ENCODE measurements around the gene PSMC5.
"Not testable (repeated sequence)": the region's sequence is repeated elsewhere in the genome, so short reads cannot be mapped to it uniquely, and the experiment has no call there.

The PSMC5 gene

GRCh38 chr17:63827002-63827800 is at the start of gene PSMC5, which contains the start of gene FTSJ3:
Gene PSMC5, plus strand, starts transcription at chr17:63827431. Its CDS starts 60 bp downstream, at chr17:63827491.
Gene FTSJ3, minus strand, starts transcription at chr17:63827663. Its CDS starts 761 bp downstream, at chr17:63826902.
- DNase-seq (ENCODE audit: low read depth), result peak; percentile 87

GRCh38 chr17:63780507-63780906 is 46.7 kb upstream of the PSMC5 start:
- DNase-seq (ENCODE audit: low read depth), result no peak

DNA sequence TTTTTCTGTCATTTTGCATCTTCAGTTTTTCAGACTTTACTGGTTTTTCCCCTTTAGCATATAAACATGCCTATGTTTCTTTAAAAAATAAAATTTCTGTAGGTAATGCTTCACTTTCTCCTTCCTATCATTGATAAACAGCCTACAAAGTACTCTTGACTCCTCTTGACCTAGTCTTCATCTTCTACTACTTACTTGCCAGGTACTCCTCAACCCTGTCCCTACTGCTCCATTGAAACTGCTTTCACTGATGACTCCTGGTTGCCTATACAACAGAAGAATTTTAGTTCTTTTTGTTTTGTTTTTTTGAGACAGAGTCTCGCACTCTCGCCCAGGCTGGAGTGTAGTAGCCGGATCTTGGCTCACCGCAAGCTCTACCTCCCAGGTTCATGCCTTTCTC is 46.3 kb upstream of the PSMC5 start:
- DNase-seq (ENCODE audit: low read depth), result no peak

DNA sequence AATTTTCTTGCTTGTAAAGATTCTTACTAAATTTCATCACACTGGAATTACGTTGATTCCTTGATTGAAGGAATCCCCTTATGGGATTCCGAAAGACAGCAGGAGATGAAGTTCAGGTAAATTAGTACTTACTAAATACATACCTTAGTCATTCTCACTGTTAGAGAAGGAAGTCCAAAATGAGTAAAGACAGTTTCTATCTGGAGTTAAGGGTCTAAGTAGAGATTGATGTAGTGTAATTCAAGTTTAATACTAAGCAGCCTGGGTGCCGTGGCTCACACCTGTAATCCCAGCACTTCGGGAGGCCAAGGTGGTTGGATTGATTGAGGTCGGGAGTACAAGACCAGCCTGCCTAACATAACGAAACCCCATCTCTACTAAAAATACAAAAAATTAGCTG is 43.7 kb upstream of the PSMC5 start:
- no peak for DNase-seq (ENCODE audit: low read depth)

DNA sequence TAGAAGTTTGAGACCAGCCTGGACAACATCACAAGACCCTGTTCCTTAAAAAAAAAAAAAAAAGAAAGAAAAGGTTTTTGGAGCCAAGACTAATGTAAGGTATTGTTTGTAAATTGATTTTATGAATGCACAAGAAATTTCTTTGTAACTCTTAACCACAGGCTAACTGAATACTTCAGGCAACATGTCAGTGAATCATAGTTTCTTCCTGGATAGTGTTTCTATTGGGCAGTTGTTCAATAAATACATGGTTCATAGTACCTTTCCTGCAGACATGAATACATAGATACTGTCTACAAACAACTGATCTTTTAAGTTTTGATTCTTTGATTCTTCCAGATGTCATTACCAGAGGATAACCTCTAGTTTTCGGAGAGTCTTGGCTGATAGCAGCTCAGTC is 41.7 kb upstream of the PSMC5 start:
- no peak for DNase-seq (ENCODE audit: low read depth)

DNA sequence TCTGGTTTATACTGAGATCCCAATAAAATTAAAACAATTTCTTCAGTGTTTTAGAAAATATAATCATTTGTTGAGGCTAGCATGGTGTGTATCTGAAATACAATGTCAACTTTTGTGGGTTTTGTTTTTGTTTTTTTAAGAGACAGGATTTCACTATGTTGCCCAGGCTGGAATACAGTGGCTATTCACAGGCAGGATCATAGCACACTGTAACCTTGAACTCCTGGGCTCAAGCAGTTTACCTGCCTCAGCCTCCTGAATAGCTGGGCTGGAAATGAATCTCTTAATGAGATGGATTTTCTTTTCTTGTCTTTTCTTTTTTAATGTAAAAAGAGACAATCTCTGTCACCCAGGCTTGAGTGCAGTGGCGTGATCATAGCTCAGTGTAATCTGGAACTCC is 41.1 kb upstream of the PSMC5 start:
- DNase-seq (ENCODE audit: low read depth), result no peak

DNA sequence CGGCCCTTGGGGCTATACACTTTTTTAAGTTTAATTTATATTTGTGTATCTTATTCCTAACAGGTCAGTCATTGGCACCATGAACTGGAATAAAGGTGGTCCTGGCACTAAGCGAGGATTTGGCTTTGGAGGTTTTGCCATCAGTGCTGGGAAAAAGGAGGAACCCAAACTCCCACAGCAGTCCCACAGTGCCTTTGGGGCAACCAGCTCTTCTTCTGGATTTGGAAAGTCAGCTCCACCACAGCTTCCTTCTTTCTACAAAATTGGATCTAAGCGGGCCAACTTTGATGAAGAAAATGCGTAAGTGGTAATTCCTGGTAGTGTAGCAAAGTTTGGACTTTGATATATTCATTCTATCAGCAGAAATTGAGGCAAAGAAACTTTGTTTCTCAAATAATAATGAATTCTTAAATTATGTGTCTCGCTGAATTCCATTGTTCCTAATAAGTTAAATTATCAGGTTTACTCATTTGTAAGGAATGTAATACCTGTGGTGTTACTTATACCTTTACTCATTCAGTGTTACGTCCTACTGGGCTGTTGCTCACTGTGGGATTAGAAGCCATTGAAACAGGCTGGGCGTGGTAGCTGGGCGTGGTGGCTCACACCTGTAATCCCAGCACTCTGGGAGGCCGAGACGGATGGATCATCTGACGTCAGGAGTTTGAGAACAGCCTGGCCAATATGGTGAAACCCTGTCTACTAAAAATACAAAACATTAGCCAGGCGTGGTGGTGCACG is 40.1 kb upstream of the PSMC5 start:
- DNase-seq (ENCODE audit: low read depth), result no peak

DNA sequence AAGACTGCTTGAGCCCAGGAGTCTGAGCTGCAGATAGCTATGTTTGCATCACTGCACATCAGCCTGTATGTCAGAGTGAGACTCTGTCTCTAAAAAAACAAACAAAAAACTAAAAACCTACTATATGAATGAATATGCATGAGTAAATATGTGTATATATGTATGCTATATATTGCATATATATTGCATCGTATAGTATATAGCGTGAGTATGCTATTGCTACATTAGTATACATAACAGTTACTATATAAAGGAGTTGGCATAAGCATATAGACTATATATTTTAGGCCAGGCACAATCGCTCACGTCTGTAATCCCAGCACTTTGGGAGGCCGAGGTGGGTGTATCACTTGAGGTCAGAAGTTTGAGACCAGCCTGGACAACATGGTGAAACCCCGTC is 37.2 kb upstream of the PSMC5 start:
- DNase-seq (ENCODE audit: low read depth), result no peak

DNA sequence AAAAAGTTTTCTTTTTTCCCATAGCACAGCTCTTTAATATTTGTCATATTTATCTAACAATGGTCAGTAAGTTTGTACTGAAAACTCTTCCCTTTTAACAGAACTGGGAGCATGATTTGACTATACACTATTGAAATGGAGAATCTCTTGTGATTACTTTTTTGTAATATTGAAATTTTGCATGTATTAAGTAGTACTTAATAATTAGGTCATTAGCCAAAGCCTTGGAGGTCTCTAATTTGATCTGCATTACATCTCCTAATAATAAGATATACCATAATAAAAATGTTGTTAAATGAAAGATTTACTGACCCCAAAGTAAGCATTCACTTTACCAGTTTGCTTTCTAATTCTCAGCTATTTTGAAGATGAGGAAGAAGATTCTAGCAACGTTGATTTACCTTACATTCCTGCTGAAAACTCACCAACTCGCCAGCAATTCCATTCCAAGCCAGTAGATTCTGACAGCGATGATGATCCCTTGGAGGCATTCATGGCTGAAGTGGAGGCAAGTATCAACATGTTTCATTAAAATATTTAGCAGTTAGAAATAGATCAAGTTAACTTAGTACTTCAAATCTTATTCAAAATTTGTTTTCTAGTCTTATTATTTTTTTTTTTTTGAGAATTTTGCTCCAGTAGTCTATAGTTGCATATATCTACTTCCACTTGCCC is 35.0 kb upstream of the PSMC5 start:
- DNase-seq (ENCODE audit: low read depth), result no peak

DNA sequence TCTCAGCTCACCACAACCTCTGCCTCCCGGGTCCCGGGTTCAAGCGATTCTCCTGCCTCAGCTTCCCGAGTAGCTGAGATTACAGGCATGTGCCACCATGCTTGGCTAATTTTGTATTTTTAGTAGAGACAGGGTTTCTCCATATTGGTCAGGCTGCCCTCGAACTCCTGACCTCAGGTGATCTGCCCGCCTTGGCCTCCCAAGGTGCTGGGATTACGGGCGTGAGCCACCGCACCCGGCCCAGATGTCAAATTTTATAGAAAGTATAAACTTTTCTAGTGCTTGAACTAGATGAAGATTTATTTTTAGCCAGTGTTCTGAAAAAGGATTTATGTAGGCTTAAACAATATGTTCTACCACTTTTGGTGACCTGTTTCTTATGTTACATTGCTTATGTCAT is 30.9 kb upstream of the PSMC5 start:
- not testable (repeated sequence) for DNase-seq (ENCODE audit: low read depth)

- no peak for DNase-seq (ENCODE audit: low read depth)
These were observed 28.6 kb upstream of the PSMC5 start for GRCh38 chr17:63798572-63799106.

DNA sequence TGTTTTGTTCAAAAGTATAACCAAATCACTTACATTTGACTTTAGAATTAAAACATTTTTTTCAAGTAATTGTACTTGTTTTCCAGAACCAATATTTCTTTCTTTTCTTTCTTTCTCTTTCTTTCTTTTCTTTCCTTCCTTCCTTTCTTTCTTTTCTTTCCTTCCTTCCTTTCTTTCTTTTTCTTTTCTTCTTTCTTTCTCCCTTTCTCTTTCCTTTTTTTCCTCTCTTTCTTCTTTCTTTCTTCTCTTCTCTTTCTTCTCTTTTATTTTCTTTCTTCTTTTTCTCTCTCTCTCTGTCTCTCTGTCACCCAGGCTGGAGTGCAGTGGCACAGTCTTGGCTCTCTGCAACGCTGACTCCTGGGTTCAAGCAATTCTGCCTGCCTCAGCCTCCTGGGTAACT is 26.4 kb upstream of the PSMC5 start:
- DNase-seq (ENCODE audit: low read depth), result no peak

DNA sequence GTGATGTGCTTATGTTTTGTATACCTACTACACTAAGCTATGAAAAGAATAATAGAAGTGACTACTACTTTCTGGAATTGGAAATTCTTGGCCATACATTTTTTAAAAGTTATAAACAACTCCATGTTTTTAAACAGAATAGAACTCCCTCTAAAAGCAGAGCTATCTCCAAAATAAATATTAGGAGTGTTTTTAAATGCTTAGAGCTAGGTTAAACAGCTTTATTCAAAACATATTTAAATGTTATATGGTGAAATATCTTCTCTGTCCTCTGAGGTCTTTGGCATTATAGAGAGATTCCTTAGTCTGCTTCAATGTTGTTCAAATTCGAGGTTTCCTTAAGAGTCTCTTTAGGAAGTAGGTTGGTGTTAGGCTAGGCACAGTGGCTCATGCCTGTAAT is 22.9 kb upstream of the PSMC5 start:
- no peak for DNase-seq (ENCODE audit: low read depth)

GRCh38 chr17:63805591-63805990 is 21.6 kb upstream of the PSMC5 start:
- no peak for DNase-seq (ENCODE audit: low read depth)

DNA sequence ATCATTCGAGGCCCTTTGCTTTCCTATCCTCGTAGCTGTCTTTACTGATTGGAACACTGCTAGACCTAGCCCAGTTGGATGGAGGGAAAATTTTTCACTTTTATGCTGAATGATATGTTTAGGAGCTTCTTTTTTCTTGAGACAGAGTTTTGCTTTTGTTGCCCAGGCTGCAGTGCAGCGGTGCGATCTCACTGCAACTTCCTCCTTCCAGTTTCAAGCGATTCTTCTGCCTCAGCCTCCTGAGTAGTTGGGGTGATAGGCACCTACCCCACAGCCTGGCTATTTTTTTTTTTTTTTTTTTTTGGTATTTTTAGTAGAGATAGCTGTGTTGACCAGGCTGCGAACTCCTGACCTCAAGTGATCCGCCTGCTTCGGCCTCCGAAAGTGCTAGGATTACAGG is 17.3 kb upstream of the PSMC5 start:
- no peak for DNase-seq (ENCODE audit: low read depth)

DNA sequence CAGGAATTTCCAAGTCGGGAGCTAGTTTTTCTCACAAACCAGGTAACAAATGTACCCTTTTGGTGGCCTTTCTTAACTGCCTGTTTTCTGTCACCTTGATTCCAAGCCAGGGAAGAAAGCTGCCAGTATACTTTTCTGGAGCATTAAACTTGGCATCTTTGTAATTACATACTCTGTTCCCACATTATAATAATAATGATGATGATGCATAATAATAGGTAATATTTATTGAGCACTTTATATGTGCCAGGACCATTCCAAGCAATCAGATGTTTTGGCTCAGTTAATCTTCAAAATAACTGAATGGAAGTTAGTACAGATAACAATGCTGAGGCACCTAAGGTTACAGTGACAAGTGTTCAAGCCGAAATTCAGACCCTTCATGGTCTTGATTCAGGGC is 11.1 kb upstream of the PSMC5 start:
- DNase-seq (ENCODE audit: low read depth), result no peak

DNA sequence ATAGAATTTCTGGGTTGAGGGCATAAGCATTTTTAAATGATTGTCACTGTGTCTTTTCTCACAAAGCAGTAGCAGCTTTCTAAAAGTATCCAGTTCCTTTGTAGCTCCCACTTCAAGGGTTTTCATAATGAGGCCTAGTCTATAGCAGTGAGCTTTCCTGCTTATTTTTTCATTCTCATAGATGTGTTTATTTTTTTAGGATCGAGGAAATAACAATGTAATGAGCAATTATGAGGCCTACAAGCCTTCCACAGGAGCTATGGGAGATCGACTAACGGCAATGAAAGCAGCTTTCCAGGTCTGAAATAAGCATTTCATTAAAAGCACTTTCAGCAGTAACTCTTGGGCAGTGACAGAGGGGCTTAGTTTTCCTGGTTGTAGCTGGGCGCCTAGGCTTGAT is 10.6 kb upstream of the PSMC5 start:
- DNase-seq (ENCODE audit: low read depth), result no peak

DNA sequence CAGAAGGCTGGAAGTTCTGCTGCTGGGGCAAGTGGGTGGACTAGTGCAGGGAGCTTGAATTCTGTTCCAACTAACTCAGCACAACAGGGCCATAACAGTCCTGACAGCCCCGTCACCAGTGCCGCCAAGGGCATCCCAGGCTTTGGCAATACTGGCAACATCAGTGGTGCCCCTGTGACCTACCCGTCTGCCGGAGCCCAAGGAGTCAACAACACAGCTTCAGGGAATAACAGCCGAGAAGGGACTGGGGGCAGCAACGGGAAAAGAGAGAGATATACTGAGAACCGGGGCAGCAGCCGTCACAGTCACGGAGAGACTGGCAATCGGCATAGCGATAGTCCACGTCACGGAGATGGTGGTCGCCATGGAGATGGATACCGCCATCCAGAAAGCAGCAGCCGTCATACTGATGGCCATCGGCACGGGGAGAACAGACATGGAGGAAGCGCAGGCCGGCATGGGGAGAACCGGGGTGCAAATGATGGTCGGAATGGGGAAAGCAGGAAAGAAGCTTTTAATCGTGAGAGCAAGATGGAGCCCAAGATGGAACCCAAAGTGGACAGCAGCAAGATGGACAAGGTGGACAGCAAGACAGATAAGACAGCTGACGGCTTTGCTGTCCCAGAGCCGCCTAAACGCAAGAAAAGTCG is 9.4 kb upstream of the PSMC5 start:
- DNase-seq (ENCODE audit: low read depth), result no peak

DNA sequence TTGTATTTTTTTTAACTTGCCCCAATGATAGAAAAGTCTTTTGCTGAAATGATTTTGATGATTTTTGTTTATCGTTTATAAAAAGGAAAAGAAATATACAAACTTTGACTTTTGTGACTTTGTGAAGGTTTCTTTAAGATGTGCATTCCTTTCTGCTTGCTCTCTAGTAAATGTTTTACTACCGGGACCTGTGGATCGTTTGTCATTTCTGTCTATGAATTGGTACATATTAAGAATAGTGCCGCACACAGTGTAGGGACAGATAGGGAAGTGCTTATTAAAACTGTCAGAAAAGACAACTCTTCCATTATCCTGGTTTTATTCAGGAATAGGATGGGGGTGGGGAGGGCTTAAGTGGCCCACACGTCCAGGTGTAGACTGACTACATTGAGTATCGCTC is 8.1 kb upstream of the PSMC5 start:
- DNase-seq (ENCODE audit: low read depth), result no peak

DNA sequence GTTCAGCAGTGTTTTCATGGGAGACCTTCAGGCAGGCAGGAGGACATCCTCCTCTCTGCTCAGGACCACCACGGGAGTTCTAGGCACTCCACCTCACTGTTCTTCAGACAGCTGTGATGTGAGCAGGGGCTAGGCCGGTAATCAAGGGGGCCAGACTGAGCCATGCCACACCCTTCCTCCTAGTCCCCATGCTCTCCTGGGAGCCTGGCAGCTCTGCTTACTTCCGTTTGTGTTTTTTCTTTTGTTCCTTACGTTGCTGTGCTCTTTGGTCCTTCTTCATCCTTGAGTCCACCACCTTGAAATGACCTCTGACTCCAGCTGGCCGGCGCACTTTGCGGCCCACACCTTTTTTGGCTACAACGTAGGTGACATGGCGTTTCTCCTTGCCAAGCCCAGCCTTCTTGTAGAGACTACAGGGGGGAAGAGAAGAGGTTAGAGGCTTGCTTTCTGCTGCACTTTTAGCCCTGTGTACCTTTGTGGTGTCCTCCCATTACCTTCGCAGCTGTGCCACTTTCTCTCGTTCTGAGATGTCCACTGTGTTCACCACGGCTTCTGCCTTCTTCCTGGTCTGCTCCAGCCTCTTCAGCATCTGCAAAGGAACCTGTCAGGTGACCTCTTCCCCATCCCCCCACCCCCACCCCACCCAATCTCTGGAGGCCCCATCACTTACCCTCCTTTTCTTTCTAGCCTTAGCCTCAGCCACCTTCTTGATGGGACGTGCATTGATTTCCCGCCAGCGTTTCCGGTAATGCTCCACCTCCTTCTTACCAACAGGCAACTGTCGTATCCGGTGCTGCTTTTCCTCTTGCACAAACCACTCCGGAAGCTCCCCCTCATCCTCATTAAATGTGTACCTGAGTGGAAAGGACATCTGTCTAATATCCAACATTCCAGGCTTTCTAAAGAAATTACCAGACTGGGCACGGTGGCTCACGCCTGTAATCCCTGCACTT is 7.4 kb upstream of the PSMC5 start:
- DNase-seq (ENCODE audit: low read depth), result no peak

- DNase-seq (ENCODE audit: low read depth), result no peak
These were observed 6.2 kb upstream of the PSMC5 start for GRCh38 chr17:63820963-63821561.
